ENCODE results near the gene PPP2R3C. TPM values are rescaled to one million over a fixed set of nuclear protein-coding genes. Genes with fewer than 3 reads are reported as not detected.

PPP2R3C gene
- total RNA-seq, 1 experiment from 2014 or later, result 56.2 TPM

- Histone ChIP-seq H3K4me3 (ENCODE audit: low read depth, low read length, poor library complexity, severe bottlenecking) (no peak overlapping the region), H3K27me3 (replicated peaks; ENCODE audit: insufficient read depth, low read depth, low read length, poor library complexity) (no peaks in the 10 kb centered on the region), H3K27ac (ENCODE audit: low read depth, low read length, poor library complexity, severe bottlenecking) (no peak overlapping the region), H3K36me3 (ENCODE audit: insufficient read depth, low read length, poor library complexity, severe bottlenecking) (peaks cover 6% of the 10 kb centered on the region), H3K4me1 (ENCODE audit: insufficient read depth, low read length, poor library complexity, severe bottlenecking) (no peaks in the 10 kb centered on the region), H3K9me3 (ENCODE audit: low read depth, low read length, poor library complexity, severe bottlenecking) (no peaks in the 10 kb centered on the region)
- BruUV-seq (replicated peaks), result no TSS peak
- ChIA-PET CTCF (no interaction called here), POLR2A (ENCODE audit: low non-redundant PET) (no interaction called here)
- DNase-seq (ENCODE audit: low spot score), result no peak
- TF ChIP-seq CTCF (conservative IDR thresholded peaks at IDR 0.05; ENCODE audit: low read depth, low read length), result no peak
- no peak for TF ChIP-seq EZH2 (IDR thresholded peaks at IDR 0.05; ENCODE audit: borderline replicate concordance, low read depth, low read length, poor library complexity, severe bottlenecking)
- intact Hi-C loops (cut with micrococcal nuclease; ENCODE audit: unreplicated experiment), result no loop called here
Measured at GRCh38 chr14:35078082-35078481, 43.7 kb downstream of the PPP2R3C start.

- H3K36me3 ChIP-seq (ENCODE audit: insufficient read depth, low read length, poor library complexity, severe bottlenecking), result peaks cover 4% of the 10 kb centered on the region
- ChIA-PET POLR2A (ENCODE audit: low non-redundant PET) (no interaction called here), CTCF (no interaction called here)
- no peak overlapping the region for H3K27ac ChIP-seq (ENCODE audit: low read depth, low read length, poor library complexity, severe bottlenecking)
- no peaks in the 10 kb centered on the region for H3K4me1 ChIP-seq (ENCODE audit: insufficient read depth, low read length, poor library complexity, severe bottlenecking)
- H3K9me3 ChIP-seq (ENCODE audit: low read depth, low read length, poor library complexity, severe bottlenecking), result no peaks in the 10 kb centered on the region
- DNase-seq (ENCODE audit: low spot score), result no peak
- BruUV-seq (replicated peaks), result no TSS peak
- no peak overlapping the region for H3K4me3 ChIP-seq (ENCODE audit: low read depth, low read length, poor library complexity, severe bottlenecking)
- no peak for TF ChIP-seq EZH2 (IDR thresholded peaks at IDR 0.05; ENCODE audit: borderline replicate concordance, low read depth, low read length, poor library complexity, severe bottlenecking)
- TF ChIP-seq CTCF (conservative IDR thresholded peaks at IDR 0.05; ENCODE audit: low read depth, low read length), result no peak
- no peaks in the 10 kb centered on the region for H3K27me3 ChIP-seq (replicated peaks; ENCODE audit: insufficient read depth, low read depth, low read length, poor library complexity)
- intact Hi-C loops (cut with micrococcal nuclease; ENCODE audit: unreplicated experiment), result no loop called here
Measured at GRCh38 chr14:35073486-35073885, 48.3 kb downstream of the PPP2R3C start.

GRCh38 chr14:35072226-35072625 lies 49.6 kb downstream of the PPP2R3C start:
- Histone ChIP-seq H3K27me3 (replicated peaks; ENCODE audit: insufficient read depth, low read depth, low read length, poor library complexity) (no peaks in the 10 kb centered on the region), H3K4me3 (ENCODE audit: low read depth, low read length, poor library complexity, severe bottlenecking) (no peak overlapping the region), H3K4me1 (ENCODE audit: insufficient read depth, low read length, poor library complexity, severe bottlenecking) (no peaks in the 10 kb centered on the region), H3K9me3 (ENCODE audit: low read depth, low read length, poor library complexity, severe bottlenecking) (no peaks in the 10 kb centered on the region), H3K36me3 (ENCODE audit: insufficient read depth, low read length, poor library complexity, severe bottlenecking) (peaks cover 6% of the 10 kb centered on the region), H3K27ac (ENCODE audit: low read depth, low read length, poor library complexity, severe bottlenecking) (no peak overlapping the region)
- POLR2A ChIA-PET (ENCODE audit: low non-redundant PET), result no interaction called here
- no TSS peak for BruUV-seq (replicated peaks)
- intact Hi-C loops (cut with micrococcal nuclease; ENCODE audit: unreplicated experiment), result no loop called here
- TF ChIP-seq EZH2 (IDR thresholded peaks at IDR 0.05; ENCODE audit: borderline replicate concordance, low read depth, low read length, poor library complexity, severe bottlenecking) (no peak), CTCF (conservative IDR thresholded peaks at IDR 0.05; ENCODE audit: low read depth, low read length) (no peak)
- CTCF ChIA-PET, result no interaction called here
- no peak for DNase-seq (ENCODE audit: low spot score)

All from A673 (cell line).